NCI-H524 treated with DMSO at 0.1 percent for 48 hours (cell line): ENCODE data around the gene C10orf88.

Source experiments
- DNase-seq: peaks from one replicate; lab custom pipeline; 2025; lab: John Stamatoyannopoulos, UW

Gene C10orf88, protein sequence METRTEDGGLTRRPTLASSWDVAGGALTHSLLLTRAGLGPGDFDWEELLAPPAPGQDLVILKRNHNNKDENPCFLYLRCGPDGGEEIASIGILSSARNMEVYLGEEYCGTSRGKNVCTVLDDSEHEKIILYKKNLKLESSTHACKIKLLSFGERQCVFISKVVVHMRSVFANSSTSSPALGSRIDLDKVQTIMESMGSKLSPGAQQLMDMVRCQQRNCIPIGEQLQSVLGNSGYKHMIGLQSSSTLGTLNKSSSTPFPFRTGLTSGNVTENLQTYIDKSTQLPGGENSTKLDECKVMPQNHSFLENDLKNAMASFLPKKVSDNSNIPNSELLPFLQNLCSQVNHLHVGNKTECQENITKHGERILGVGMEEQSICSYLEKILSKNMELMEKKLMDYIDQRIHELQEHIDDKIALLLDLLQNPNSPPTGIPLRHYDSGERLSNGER

DNA sequence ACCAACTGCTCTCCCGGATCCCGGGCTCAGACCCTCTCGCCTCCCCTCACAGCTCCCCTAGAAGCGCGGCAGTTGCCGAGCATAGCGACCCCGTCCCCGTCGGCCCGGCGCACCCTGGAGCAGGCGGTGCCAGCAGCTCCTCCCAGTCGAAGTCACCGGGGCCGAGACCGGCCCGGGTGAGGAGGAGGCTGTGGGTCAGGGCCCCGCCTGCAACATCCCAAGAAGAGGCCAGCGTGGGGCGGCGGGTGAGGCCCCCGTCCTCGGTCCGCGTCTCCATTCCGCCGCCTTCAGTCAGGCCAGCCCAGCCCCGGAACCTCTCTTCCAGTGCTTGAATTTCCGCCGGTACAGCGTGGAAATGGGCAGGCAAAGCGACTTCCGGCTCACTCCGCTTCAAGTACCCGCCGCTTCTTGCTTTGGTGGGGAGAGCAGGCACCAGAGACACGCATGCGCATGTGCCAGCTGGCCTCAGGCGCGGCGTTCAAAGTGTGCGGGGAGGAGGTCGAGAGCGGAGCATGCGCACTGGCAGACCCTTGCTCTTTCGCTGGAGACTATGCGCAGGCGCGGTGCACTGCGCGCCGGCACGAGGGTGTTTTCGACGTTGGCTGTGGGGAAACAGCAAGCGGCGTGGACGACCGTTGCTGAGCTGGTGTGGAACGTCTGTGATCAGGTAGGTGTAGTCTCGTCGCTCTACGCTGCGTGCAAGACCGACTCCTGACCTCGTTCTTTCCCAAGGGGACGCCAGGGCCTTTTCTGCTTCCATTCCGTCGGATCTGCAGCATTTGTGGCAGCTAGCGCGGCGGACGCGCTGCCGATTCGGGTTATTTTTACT, at the start of gene C10orf88:
Gene C10orf88, minus strand, starts transcription at position 326 of the 829 bp plus-strand sequence. Its CDS starts 49 bp downstream, at position 277.
- DNase-seq = peak; percentile 70

DNA sequence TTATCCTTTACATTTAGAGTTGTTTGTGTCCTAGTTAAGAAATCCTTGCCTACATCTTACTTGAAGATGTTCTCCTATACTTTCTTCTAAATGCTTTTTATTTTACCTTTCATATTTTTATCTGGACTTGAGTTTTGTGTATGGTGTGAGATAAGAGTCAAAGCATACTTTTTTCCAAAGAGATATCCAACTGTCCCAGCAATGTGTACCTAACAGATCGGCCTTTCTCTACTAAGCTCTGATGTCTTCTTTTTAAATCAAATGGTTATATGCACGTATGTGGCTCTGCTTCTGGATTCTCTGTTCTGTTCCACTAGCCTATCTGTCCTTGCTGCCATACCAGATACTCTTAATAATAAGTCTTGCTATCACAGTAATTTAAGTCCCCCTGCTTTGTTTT, 47.3 kb upstream of the C10orf88 start:
- DNase-seq = no peak

DNA sequence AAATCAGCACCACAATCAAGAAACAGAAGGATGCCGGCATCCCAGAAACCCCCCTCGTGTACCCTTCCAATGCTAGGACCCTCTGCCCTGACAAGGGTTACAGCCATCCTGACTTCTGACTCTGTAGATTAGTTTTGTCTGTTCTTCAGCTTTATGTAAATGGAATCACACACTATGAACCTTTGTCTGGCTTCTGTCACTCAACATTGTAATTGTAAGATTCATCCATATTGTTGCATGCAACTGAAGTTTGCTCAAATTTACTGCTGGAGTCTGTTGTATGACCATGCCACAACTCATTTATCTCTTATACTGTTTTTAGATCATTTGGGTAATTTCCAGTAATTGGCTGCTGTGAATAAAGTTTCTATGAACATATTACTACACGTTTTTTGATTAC, 46.1 kb upstream of the C10orf88 start:
- no peak for DNase-seq

DNA sequence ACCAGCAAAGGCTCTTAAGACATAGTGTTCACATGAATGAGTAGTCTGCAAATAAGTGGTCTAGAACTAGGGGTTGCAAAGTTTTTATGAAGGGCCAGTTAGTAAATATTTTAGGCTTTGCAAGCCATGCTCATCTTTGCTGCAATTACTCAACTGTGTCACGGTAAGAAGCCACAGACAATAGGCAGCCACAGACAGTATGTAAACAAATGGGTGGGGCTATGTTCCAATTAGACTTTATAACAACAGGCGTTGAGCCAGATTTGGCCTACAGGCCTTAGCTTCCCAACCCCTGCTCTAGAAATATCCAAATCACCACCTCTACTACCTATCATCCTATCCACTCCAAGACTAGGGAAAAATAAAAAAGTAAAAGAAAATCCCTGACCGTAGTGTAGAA, 45.3 kb upstream of the C10orf88 start:
- no peak for DNase-seq

DNA sequence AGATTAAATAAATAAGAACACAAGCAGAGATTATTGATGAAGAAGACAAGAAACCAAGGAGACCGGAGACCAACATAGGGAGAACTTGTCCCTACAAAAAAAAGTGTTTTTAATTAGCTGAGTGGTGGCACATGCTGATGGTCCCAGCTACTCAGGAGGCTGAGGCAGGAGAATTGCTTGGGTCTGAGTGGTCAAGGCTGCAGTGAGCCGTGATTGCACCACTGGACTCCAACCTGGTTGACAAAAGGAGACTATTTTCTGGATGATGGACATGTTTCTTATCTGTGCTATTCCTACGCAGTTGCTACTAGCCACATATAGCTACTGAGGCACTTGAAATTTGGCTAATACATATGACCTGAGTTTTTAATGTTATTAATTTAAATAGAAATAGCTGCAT, 44.9 kb upstream of the C10orf88 start:
- no peak for DNase-seq

DNA sequence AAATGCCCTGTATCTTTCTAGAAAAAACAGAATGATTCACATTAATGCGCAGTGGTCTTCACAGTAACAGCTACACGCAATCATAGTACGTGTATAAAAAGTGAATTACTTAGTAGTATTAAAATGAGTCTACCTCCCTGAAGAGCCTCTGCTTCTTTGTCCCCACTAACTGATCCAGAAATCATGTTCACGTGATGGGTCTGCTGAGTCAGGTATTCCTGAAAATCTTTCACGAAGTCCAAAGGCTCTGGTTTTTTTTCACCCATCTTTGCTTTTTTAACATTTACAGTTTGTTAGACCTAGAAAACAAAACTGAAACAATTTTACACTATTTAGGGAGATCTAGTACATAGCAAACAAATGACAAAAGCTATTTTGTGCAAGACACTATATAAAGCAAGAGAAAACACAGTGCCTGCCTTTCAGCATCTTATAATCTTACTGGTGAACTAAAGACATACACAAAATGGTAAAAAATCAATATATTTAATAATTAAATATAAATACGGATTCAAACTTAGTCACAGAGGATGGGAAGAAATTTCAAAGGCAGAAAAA, 44.4 kb upstream of the C10orf88 start:
- no peak for DNase-seq

DNA sequence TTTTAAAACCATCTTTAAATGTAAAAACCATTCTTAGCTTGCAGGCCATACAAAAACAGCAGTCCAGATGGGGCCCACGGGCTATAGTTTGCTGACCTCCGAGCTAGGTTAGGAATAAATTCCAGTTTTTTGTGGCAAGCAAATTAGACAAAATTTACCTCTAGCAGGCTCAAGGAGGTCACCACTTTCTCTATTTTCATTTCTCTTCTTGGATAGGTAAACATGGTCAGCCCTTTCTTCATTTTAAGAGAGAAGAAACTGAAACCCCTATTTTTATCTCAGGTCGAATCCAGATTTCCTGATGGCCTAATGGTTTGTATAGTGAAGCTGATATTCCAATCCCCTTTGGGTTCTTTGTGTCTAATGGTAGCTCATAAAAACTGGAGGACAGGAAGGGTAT, 43.8 kb upstream of the C10orf88 start:
- no peak for DNase-seq

DNA sequence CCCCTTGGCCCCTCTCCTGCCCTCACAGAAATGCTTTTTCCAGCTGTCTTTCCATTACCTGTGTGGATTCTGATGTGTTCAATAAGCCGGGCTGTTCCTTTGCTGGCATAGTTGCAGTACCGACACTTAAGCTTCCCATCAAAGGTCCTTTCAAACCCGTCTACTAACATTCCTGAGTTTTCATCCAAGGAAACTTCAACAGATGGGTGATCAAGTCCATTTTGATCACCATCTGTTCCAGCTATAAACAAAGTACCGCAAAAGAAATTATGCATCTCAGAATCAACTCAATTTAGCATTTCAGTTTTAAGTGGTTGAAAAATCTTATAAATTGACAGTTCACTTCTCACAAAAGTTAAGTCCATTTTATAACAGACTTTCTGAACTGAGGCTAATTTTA, 41.9 kb upstream of the C10orf88 start:
- DNase-seq = peak; percentile 7

DNA sequence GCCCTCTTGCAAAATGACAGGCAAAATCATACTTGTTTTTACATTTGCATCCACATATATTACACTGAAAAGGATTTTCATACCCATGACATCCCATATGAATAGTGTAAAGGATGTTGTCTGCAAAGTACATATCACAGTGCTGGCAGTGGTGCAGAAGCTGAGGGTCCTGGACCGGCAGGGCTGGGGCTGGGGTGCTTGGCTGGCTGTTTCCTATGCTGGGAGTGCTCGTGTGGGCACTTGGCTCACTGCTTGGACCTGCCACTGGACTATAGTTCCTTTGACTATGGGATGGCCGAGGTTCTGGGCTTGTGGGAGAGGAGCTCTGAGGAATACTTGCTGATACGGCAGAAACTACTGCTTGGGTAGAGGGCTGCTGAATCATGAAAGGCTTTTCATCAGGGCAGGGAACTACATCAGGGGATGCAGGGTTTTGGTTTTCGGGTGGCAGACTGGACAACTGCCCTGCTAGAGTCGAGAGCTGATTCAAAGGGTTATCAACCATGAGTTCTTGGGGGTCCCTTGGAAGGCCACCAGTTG, 39.8 kb upstream of the C10orf88 start:
- DNase-seq = no peak

DNA sequence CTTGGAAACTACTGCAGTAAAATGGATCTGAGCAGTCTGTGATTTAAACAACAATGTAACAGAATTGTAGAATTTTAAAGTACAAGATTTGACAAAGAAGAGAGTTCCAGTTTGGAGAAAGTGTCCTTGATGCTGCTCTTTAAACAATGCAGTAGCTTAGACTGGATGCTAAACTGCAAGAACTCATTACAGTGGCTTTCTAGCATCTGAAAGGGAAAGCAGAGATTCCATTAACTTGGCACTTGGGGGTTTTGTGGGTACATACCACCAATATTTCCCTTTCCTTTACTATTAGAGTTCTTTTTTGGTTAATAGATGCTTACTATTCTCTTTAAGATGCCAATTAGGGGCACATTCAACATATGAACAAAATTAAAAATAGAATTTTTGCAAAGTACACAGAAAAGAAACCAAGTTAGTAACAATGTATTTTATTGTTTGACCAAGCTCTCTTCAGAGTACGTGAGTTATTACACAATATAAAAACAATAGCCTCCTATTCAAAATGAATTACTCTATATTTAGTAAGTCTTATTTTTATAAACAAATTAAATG, 38.1 kb upstream of the C10orf88 start:
- DNase-seq = no peak

DNA sequence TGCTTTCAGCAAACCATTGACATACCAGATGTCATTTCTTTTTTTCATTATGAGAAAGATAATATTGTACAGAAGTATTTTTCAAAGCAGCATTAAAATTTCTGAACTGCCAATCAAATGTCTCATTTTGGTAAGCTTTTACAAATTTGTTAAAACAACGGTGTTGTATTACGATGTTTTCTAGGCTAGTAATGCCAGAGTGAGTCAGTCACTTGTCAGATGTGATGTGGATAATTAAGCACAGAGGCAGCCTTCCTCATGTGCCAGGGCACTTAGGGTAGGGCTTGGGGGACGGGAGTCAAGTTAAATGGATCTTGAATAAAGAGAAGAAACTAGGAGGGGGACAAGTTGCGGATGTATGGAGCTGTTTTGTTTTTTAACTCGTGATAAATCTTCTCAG, 36.3 kb upstream of the C10orf88 start:
- DNase-seq = no peak

DNA sequence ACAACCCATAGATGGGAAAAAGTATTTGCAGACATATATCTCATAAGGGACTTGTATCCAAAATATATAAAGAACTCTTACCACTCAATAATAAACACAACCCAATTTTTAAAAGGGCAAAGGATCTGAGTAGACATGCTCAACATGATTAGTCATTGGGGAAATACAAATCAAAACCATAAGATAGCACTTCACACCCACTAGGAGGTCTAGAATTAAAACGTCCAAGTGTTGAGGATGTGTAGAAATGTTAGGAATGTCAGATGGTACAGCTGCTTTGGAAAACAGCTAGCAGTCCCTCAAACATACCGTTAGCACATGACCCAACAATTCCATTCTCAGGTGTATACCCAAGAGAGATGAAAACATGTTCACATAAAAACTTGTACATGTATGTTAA, 34.5 kb upstream of the C10orf88 start:
- DNase-seq = no peak

DNA sequence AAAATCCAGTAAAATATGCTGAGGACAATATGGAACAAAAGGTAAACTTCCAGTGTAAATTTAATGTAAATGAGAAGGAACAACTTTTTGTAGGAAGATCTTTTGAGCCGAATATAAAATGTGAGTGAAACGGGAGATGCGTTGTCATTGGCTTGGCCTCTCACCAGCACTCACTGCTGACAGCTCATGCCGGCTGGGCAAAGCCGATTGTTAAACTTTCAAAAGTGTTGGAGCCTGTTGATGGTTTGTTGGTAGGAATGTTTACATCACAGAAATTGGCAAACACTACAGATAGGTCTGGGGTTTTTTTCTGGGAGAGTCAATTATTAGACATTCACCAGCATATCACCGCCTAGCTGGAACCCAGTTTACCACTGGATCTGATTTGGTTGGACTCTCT, 32.3 kb upstream of the C10orf88 start:
- DNase-seq = no peak

DNA sequence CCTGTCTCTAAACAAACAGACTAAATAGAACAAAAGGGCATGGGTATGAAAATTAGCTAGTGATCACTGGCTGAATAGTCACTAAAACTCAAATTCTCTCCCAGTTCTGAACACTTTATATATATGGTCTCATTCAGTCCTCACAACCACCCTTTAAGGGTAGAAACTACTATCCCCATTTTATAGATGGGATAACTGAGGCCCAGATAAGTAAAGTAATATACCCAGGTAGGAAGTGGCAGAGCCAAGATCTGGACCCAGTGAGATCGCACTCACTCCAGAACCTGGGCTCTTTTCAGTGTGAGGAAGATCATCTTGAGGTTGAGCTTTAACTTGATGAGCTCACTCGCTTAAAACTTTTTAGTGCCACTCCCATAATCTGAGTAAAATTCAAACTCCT, 30.7 kb upstream of the C10orf88 start:
- DNase-seq = no peak

DNA sequence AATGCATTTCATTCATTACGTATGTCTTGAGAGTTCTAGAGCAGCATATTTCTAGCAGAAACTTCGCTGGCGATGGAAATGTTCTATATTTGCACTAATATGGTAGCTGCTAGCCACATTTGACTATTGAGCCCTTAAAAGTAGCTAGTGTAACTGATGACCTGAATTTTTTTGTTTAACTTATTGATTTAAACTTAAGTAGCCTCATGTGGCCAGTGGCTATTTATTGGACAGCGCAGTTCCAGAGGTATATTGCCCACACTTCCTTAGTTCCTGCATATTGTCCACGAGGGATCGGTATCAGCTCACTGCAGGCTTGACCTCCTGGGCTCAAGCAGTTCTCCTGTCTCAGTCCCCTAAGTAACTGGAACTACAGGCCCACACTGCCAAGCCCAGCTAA, 29.9 kb upstream of the C10orf88 start:
- no peak for DNase-seq

DNA sequence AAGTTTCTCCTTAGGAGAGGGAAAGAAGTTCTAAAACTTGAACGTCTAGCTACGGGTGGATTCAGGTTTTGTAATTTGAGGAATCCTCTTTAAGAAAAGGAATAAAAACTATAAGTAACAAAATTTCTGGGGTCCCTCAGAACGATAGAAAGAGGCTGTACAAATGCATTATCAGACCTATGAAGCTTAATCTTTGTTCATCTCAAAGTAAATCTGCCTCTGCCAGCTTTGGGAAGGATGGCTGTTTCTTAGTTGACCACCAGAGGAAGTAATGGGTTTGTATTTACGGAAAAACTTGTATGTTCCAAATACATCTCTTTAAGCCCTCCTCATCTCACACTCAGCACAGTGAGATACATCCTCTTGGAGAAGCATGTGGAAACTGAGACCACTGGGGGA, 27.0 kb upstream of the C10orf88 start:
- DNase-seq = no peak

DNA sequence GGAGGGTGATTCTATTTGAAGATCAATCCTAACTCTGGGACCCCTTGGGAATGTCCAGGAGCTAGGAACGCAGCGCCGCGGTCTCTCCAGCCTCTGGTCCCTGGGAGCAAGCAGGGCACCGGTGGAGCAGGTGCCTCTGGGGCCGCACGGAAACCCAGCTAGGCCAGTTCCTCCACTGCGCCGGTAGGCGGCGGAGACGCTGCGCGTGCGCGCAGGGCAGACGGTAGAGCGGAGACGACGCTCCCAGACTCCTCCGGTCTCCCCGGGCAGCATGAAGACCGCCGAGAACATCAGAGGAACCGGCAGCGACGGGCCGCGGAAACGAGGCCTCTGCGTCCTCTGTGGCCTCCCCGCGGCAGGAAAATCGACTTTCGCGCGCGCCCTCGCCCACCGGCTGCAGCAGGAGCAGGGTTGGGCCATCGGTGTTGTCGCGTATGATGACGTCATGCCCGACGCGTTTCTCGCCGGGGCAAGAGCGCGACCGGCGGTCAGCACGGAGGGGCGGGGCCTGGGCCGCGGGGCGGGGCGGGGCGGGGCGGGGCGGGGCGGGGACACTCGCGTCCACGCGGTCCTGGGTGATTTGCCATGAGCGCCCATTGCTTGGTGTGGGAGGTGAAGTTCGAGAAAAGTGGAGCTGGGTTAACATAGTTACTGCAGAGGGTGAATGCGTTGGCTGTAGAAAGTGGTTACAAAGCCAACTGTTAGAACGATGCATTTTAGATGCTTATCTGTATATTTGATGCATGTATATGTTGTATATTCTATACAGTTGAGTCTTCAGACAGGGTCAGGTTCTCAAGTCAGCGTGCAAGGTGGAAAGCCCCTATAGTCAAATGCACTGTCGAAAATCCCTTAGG, 26.4 kb upstream of the C10orf88 start, which contains the start of gene PSTK:
Gene PSTK, plus strand, starts transcription at position 193 of the 857 bp plus-strand sequence. Its CDS starts 79 bp downstream, at position 272.
- DNase-seq = peak; percentile 7

DNA sequence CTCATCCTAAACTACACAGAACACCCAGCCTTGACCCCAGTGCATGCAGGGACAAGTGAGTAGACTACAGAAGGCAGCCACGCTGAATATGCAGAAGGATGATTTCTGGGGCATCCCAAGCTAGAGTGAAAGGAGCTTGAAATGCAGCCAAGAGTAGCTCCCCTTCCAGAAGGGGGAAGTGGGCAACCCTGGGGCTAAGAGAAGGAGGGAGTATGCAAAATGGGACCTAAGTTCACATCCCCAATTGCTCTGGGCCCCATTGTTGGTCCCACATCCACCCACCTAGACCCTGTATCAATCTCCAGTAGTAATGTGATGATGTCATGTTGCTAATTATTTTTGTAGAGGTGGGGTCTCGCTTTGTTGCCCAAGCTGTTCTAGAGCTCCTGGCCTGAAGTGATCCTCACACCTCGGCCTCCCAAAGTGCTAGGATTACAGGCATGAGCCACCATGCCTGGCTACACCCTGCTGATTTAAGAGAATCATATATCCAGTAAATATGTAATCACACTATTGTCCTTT, 20.6 kb upstream of the C10orf88 start:
- no peak for DNase-seq

DNA sequence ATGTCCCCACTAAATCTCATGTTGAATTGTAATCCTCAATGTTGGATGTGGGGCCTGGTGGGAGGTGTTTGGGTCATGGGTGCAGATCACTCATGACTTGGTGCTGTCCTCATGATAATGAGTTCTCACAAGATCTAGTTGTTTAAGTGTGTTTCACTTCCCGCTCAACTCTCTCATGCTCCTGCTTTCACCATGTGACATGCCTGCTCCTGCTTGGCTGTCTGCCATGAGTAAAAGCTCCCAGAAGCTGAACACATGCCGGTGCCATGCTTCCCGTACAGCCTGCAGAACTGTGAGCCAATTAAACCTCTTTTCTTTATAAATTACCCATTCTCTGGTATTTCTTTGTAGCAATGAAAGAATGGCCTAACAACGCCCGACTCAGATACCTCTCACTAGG, 20.0 kb upstream of the C10orf88 start:
- no peak for DNase-seq

DNA sequence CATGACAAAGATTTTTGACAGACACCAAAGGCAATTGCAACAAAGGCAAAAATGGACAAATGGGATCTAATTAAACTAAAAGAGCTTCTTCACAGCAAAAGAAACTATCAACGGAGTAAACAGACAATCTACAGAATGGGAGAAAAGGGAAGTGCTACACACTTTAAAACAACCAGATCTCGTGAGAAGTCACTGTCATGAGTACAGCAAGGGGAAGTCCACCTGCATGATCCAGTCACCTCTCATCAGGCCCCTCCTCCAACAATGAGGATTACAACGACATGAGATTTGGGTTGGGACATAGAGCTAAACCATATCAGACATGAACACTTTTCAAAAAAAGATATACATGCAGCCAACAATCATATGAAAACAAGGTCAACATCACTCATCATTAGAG, 14.7 kb upstream of the C10orf88 start:
- no peak for DNase-seq

DNA sequence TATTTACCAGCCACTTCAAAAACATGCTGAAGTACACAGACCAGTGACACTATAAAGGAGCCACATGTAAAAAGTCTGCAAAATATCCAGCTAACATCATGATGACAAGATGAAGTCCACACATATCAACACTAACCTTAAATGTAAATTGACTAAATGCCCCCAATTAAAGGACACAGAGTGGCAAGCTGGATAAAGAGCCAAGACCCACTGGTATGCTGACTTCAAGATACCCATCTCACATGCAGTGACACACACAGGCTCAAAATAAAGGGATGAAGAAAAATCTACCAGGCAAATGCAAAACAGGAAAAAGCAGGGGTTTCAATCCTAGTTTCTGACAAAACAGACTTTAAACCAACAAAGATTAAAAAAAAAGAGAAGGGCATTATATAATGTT, 12.9 kb upstream of the C10orf88 start:
- no peak for DNase-seq
